GM19438 (cell line): Measurements from ENCODE around the gene SPTBN1.

Experiments used
- ATAC-seq: cut with Tn5 transposase; IDR thresholded peaks from one replicate; pipeline ENCODE4 v1.9.1; 2021; ENCODE audit warnings: low read depth; ENCODE audit not compliant: unreplicated experiment

SPTBN1 gene

DNA sequence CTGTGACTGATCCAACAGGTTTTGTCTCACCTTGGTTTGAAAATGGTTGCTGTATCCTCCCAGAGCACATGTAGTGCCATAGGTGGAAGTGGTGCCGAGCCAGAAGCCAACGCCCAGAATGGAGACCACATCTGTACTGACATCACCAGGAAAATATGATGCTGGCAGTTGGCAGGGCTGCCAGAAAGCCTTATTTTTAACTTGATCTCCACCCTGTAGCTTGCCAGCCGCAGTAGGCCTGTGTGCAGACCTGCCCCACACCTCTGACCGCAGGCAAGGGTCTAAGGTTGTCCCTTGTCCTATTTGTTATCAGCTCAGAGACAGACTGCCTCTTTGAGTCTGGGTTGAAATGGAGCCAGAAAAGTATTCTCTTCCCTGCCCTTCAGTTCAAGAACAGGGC, 143.8 kb downstream of the SPTBN1 start:
- no peak for ATAC-seq

DNA sequence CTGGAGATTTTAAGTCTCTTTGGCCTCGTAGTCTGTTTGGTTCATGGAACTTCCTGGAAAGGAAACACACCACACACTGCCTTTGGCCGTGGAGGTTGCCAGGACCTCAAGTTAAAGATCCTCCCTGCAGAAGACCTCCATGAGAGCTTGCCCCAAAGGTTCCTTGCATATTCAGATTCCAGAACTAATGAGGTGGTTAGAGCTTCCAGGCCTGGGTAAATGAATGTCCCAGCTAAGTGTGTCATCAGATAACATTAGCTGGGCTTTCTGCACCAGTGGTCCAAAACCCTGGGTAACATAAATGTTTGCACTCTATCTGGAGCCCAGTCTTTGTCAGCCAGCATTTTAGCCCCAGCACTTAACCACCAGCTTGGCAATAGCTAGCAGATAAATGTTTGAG, 145.2 kb downstream of the SPTBN1 start:
- ATAC-seq = no peak

- ATAC-seq = no peak
Observed at GRCh38 chr2:54602736-54603322, 146.7 kb downstream of the SPTBN1 start.

- no peak for ATAC-seq
Observed at GRCh38 chr2:54603357-54603756, 147.2 kb downstream of the SPTBN1 start.

GRCh38 chr2:54603796-54604195, 147.7 kb downstream of the SPTBN1 start:
- ATAC-seq = no peak

DNA sequence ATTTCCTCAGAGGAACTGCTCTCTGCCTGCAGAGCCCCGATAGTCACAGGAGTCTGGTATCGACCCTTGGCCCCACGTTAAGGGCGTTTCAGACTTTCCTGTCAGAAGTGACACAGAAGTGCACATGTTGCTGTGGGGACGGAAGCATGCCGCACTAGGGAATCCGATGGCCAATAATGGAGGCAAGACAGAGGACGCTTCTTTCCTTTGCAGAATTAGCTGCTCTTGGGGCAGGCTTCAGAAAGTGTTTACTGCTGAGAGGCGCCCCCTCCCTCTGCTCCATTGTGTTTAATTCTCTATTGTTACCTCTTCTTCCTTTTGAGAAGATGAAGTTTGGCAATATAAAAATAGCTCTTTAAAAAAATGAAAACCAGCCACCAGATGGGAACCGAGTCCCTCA, 148.7 kb downstream of the SPTBN1 start:
- no peak for ATAC-seq

- no peak for ATAC-seq
Observed at GRCh38 chr2:54605836-54606235, 149.7 kb downstream of the SPTBN1 start.

GRCh38 chr2:54606393-54606958, 150.3 kb downstream of the SPTBN1 start:
- no peak for ATAC-seq

GRCh38 chr2:54608224-54608623, 152.1 kb downstream of the SPTBN1 start:
- no peak for ATAC-seq

- no peak for ATAC-seq
Observed at GRCh38 chr2:54609241-54609640, 153.1 kb downstream of the SPTBN1 start.

DNA sequence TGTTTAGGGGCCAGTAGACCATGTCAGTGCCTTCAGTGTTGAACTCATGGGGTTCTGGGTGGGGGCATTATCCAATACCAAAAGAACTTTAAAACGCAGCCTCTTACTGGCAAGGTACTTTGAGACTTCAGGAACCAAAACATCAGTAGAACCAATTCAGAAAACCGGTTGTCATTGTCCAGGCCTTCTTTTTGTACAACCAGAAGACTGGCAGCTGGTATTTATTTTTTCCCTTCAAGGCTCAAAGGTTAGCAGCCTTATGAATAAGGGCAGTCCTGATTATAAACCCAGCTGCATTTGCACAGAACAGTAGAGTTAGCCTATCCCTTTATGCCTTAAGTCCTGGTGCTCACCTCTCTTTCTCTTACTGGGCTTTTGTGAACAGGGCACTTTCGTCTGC, 153.5 kb downstream of the SPTBN1 start:
- ATAC-seq = no peak

- ATAC-seq = no peak
Observed at GRCh38 chr2:54610700-54611099, 154.6 kb downstream of the SPTBN1 start.

DNA sequence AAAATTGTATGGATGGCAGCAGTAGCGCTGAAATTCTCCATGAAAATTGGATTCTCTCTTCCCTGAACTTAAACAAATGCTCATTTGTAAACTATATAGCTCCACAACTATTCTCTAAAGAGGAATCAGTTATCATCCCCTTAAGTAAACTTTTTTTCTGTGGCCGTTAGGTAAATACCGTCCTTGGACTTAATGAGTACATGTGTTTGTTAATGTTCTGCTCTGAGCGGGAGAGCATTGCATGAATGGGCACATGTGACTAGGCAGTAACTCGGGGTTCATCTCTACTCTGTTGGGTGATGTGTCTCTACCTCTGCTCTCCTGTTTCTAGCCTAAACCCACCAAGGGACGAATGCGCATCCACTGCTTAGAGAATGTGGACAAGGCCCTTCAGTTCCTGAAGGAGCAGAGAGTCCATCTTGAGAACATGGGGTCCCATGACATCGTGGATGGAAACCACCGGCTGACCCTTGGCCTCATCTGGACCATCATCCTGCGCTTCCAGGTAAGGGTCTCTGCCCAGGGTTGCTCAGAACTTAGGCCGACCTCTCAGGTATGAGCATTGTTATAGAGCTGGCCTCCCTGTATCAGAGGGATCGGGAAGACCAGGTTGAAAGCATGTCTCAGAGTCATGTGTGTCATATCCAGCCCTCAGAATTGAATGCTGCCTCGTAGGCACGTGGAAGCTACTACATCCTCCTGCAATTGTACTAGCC, 155.9 kb downstream of the SPTBN1 start:
- ATAC-seq = no peak

DNA sequence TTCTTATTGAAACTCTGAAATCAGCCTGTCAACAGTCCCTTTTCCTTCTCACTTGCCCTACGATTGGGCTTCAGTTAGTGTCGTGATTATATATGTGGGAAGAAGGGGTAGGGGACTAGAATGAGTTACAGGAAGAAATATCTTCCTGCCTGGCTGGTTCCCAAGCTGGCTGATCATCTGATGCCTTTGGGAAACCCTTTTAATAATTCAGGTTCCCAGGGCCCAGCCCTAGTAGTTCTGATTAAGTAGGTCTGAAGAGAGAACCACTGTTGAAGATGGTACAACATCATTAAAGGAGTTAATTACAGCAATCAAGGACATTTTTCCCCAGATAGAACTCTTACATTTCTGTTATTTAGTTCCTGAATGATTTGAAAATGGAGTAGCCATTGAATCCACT, 157.3 kb downstream of the SPTBN1 start:
- no peak for ATAC-seq

GRCh38 chr2:54613794-54614257, 157.7 kb downstream of the SPTBN1 start:
- ATAC-seq = no peak

DNA sequence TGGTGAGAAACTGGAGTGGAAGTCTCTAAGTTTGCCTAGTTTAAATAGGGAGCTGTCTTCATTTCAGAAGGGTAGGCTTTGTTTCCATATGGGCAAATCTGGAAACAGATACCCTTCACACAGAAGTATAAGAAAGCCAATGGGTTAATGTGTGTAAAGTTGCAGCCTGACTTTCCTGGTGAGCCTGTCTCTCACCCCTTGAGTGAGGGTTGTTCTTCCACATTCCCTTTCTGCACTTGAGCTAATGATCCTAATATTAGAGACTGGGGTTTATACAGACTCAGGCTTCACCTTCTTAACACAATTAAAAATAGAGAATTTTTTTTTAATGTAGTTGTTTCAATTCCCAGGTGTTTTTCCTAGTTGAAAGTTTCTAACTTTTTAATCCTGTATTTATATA, 158.7 kb downstream of the SPTBN1 start:
- ATAC-seq = no peak

DNA sequence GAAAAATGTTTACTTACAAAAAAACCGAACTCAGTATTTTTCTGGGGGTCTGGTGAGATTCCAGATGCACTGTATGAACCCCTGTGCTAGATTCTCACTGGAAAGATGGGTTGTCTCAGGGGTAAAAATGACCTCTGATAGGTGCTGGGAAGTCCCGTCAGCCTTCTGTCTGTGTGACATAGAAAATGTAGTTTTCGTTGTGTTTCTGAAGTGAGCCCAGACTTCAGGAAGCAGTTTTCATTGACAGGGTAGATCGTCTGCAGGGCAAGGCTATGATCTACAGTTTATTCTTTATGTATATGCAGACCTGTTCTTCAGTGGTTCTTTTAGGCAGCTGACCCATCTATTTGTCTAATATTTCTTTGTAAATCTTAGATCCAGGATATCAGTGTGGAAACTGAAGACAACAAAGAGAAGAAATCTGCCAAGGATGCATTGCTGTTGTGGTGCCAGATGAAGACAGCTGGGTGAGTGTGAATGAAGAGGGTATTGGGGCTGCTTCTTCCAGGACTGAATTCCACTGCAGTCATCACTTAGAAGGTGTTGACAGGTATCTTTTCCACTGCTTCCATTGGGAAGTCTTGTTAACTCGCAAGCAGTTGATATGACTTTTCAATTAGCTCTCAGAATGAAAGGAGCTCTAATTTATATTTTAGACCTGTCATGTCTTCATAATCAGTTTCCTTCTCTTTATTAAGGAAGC, 159.9 kb downstream of the SPTBN1 start:
- no peak for ATAC-seq

DNA sequence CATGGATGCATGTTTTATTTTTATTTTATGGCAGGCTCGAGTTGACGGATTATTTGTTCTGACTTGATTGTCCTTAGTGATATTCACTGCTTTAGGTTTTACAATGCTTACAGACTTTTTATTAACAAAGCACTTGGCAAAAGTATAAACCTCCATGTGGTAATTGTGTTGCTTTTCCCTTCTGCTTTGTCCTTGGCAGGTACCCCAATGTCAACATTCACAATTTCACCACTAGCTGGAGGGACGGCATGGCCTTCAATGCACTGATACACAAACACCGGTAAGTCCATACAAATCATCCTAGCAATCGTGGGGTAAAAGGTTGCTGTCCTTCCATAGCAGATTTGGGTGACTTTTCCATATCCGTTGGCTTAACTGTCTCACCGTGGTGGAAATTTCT, 161.3 kb downstream of the SPTBN1 start:
- no peak for ATAC-seq

- no peak for ATAC-seq
Observed at GRCh38 chr2:54618646-54619565, 162.8 kb downstream of the SPTBN1 start.

- ATAC-seq = no peak
Observed at GRCh38 chr2:54619660-54620231, 163.6 kb downstream of the SPTBN1 start.
